ENCODE data around the gene ITGA11. TPM values are rescaled to one million over a fixed set of nuclear protein-coding genes. Genes with fewer than 3 reads are reported as not detected.

ITGA11 gene
- total RNA-seq, 1 donor from 2014 or later, result 7.1 TPM

- Histone ChIP-seq H3K9me3 (no peaks in the 10 kb centered on the region), H3K27ac (no peak overlapping the region), H3K36me3 (no peaks in the 10 kb centered on the region), H3K4me3 (no peak overlapping the region), H3K27me3 (no peaks in the 10 kb centered on the region), H3K4me1 (no peaks in the 10 kb centered on the region)
- ATAC-seq (no peak), DNase-seq (no peak)
- no peak for TF ChIP-seq CTCF (IDR thresholded peaks at IDR 0.05)
- intact Hi-C loops (cut with DNase I), result no loop called here
Measured at GRCh38 chr15:68420186-68420684, 11.7 kb downstream of the ITGA11 start.

GRCh38 chr15:68419301-68420175 lies 12.4 kb downstream of the ITGA11 start:
- Histone ChIP-seq H3K27me3 (no peaks in the 10 kb centered on the region), H3K36me3 (no peaks in the 10 kb centered on the region), H3K4me3 (no peak overlapping the region), H3K27ac (no peak overlapping the region), H3K4me1 (no peaks in the 10 kb centered on the region), H3K9me3 (no peaks in the 10 kb centered on the region)
- no peak for TF ChIP-seq CTCF (IDR thresholded peaks at IDR 0.05)
- intact Hi-C loops (cut with DNase I), result no loop called here
- no peak for ATAC-seq
- DNase-seq, result no peak

GRCh38 chr15:68418611-68419161 lies 13.3 kb downstream of the ITGA11 start:
- Histone ChIP-seq H3K9me3 (no peaks in the 10 kb centered on the region), H3K27ac (no peak overlapping the region), H3K4me3 (no peak overlapping the region), H3K27me3 (no peaks in the 10 kb centered on the region), H3K36me3 (no peaks in the 10 kb centered on the region), H3K4me1 (no peaks in the 10 kb centered on the region)
- no peak for TF ChIP-seq CTCF (IDR thresholded peaks at IDR 0.05)
- intact Hi-C loops (cut with DNase I), result no loop called here
- ATAC-seq (peak; percentile 30), DNase-seq (no peak)

GRCh38 chr15:68417897-68418296 lies 14.1 kb downstream of the ITGA11 start:
- ATAC-seq, result no peak

GRCh38 chr15:68417051-68417450 lies 14.9 kb downstream of the ITGA11 start:
- intact Hi-C loops (cut with DNase I), result no loop called here
- TF ChIP-seq CTCF (IDR thresholded peaks at IDR 0.05), result no peak
- no peak overlapping the region for H3K4me3 ChIP-seq
- no peaks in the 10 kb centered on the region for H3K27me3 ChIP-seq
- H3K4me1 ChIP-seq, result no peaks in the 10 kb centered on the region
- no peak overlapping the region for H3K27ac ChIP-seq
- ATAC-seq (no peak), DNase-seq (no peak)
- no peaks in the 10 kb centered on the region for H3K36me3 ChIP-seq
- no peaks in the 10 kb centered on the region for H3K9me3 ChIP-seq

More at GRCh38 chr15:68417897-68418296, 14.1 kb downstream of the ITGA11 start:
- intact Hi-C loops (cut with DNase I), result no loop called here
- Histone ChIP-seq H3K9me3 (no peaks in the 10 kb centered on the region), H3K27ac (no peak overlapping the region), H3K4me3 (no peak overlapping the region), H3K4me1 (no peaks in the 10 kb centered on the region), H3K27me3 (no peaks in the 10 kb centered on the region), H3K36me3 (no peaks in the 10 kb centered on the region)
- DNase-seq, result no peak
- no peak for TF ChIP-seq CTCF (IDR thresholded peaks at IDR 0.05)
